Neural cell (in vitro differentiated cells): ENCODE results near the gene NRIP3.

Experiments
- EZH2 ChIP-seq: fragments of 200-600, 300-800 bp; shearing (Covaris generic), sonication (generic); IDR thresholded peaks from 2 replicates; pipeline ENCODE4 v1.6.1; 2014; ENCODE audit warnings: antibody characterized with exemption, low read length, borderline replicate concordance, mild to moderate bottlenecking; ENCODE audit not compliant: insufficient read depth, poor library complexity, severe bottlenecking
- POLR2AphosphoS5 ChIP-seq: IDR thresholded peaks from 2 replicates; pipeline ENCODE4 v1.6.1; 2012
- RAD21 ChIP-seq: fragments of 450-650 bp; conservative IDR thresholded peaks from 2 replicates; pipeline ENCODE4 v1.6.1; 2014; ENCODE audit warnings: antibody characterized with exemption, mild to moderate bottlenecking, moderate library complexity
- TF ChIP-seq, protein P1 (sequence below): fragments of 450-650 bp; IDR thresholded peaks from 2 replicates; pipeline ENCODE4 v1.5.1; 2014; ENCODE audit warnings: antibody characterized with exemption, mild to moderate bottlenecking, moderate library complexity; ENCODE audit not compliant: poor library complexity, severe bottlenecking
- TF ChIP-seq, protein P2 (sequence below): IDR thresholded peaks from 2 replicates; pipeline ENCODE4 v1.6.1; 2012; ENCODE audit warnings: borderline replicate concordance

DNA sequence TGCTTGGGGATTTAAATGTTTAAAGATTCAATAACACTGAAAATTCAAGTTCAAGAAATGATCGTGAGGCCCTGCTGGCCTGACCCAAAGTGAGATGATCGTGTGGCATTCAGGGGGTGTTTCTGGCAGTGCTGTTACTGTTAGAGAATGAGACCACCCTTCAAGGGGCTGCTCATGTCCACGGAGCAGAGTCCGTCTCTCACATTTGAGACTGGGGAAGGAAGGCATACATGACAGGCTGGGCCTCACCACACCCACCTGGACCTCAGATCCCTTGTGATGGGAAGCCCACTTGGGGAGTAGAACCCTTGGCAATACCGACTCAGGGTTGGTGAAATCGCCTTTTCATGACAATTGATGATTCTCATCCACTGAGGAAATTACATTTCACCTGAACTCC lies 16.1 kb upstream of the NRIP3 start:
- TF ChIP-seq, protein P1, sequence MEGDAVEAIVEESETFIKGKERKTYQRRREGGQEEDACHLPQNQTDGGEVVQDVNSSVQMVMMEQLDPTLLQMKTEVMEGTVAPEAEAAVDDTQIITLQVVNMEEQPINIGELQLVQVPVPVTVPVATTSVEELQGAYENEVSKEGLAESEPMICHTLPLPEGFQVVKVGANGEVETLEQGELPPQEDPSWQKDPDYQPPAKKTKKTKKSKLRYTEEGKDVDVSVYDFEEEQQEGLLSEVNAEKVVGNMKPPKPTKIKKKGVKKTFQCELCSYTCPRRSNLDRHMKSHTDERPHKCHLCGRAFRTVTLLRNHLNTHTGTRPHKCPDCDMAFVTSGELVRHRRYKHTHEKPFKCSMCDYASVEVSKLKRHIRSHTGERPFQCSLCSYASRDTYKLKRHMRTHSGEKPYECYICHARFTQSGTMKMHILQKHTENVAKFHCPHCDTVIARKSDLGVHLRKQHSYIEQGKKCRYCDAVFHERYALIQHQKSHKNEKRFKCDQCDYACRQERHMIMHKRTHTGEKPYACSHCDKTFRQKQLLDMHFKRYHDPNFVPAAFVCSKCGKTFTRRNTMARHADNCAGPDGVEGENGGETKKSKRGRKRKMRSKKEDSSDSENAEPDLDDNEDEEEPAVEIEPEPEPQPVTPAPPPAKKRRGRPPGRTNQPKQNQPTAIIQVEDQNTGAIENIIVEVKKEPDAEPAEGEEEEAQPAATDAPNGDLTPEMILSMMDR, result no peak
- TF ChIP-seq POLR2AphosphoS5 (no peak), EZH2 (no peak), RAD21 (no peak)
- TF ChIP-seq, protein P2, sequence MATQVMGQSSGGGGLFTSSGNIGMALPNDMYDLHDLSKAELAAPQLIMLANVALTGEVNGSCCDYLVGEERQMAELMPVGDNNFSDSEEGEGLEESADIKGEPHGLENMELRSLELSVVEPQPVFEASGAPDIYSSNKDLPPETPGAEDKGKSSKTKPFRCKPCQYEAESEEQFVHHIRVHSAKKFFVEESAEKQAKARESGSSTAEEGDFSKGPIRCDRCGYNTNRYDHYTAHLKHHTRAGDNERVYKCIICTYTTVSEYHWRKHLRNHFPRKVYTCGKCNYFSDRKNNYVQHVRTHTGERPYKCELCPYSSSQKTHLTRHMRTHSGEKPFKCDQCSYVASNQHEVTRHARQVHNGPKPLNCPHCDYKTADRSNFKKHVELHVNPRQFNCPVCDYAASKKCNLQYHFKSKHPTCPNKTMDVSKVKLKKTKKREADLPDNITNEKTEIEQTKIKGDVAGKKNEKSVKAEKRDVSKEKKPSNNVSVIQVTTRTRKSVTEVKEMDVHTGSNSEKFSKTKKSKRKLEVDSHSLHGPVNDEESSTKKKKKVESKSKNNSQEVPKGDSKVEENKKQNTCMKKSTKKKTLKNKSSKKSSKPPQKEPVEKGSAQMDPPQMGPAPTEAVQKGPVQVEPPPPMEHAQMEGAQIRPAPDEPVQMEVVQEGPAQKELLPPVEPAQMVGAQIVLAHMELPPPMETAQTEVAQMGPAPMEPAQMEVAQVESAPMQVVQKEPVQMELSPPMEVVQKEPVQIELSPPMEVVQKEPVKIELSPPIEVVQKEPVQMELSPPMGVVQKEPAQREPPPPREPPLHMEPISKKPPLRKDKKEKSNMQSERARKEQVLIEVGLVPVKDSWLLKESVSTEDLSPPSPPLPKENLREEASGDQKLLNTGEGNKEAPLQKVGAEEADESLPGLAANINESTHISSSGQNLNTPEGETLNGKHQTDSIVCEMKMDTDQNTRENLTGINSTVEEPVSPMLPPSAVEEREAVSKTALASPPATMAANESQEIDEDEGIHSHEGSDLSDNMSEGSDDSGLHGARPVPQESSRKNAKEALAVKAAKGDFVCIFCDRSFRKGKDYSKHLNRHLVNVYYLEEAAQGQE, result no peak
